OCI-LY1 (cell line): ENCODE results near the gene CCR2.

Experiments used
- H2AFZ ChIP-seq: fragments of 200-600 bp; sonication (generic), shearing (Covaris generic); 2 replicates; pipeline ENCODE4 v1.6.0; 2014; ENCODE audit warnings: antibody characterized with exemption, mild to moderate bottlenecking, low read length
- H3F3A ChIP-seq: fragments of 200-600 bp; sonication (generic), shearing (Covaris generic); 2 replicates; pipeline ENCODE4 v1.6.0; 2014; ENCODE audit warnings: mild to moderate bottlenecking, antibody characterized with exemption, low read length, moderate library complexity; ENCODE audit not compliant: insufficient read depth
- H3K27ac ChIP-seq: fragments of 200-600 bp; sonication (generic); 2 replicates; pipeline ENCODE4 v1.5.1; 2014; ENCODE audit warnings: low read length, mixed run types, mild to moderate bottlenecking, low read depth; ENCODE audit not compliant: poor library complexity, severe bottlenecking
- H3K27me3 ChIP-seq: fragments of 200-600 bp; sonication (generic); 2 replicates; pipeline ENCODE4 v1.6.0; 2014; ENCODE audit warnings: antibody characterized with exemption, mild to moderate bottlenecking, low read length, moderate library complexity; ENCODE audit not compliant: insufficient read depth
- H3K36me3 ChIP-seq: fragments of 200-600 bp; sonication (generic); 2 replicates; pipeline ENCODE4 v1.6.1; 2014; ENCODE audit warnings: mild to moderate bottlenecking, antibody characterized with exemption, low read length, moderate library complexity, mixed read lengths; ENCODE audit not compliant: insufficient read depth
- H3K4me1 ChIP-seq: fragments of 200-600 bp; sonication (generic); 2 replicates; pipeline ENCODE4 v1.5.1; 2014; ENCODE audit warnings: mild to moderate bottlenecking, low read length, moderate library complexity; ENCODE audit not compliant: insufficient read depth, severe bottlenecking
- H3K4me2 ChIP-seq: fragments of 200-600 bp; sonication (generic), shearing (Covaris generic); 2 replicates; pipeline ENCODE4 v1.6.1; 2014; ENCODE audit warnings: low read length
- H3K4me3 ChIP-seq: fragments of 200-600 bp; sonication (generic); 2 replicates; pipeline ENCODE4 v1.5.1; 2014; ENCODE audit warnings: low read length, low read depth, mild to moderate bottlenecking, mixed read lengths; ENCODE audit not compliant: poor library complexity, severe bottlenecking
- H3K79me2 ChIP-seq: fragments of 200-600 bp; shearing (Covaris generic); 2 replicates; pipeline ENCODE4 v1.6.1; 2016; ENCODE audit warnings: mixed run types, low read length, mixed read lengths; ENCODE audit not compliant: insufficient read depth
- H3K9ac ChIP-seq: fragments of 200-600 bp; sonication (generic), shearing (Covaris generic); 2 replicates; pipeline ENCODE4 v1.6.1; 2014; ENCODE audit warnings: mild to moderate bottlenecking, low read length, mixed read lengths
- H3K9me2 ChIP-seq: fragments of 200-600 bp; sonication (generic), shearing (Covaris generic); 2 replicates; pipeline ENCODE4 v1.6.1; 2014; ENCODE audit warnings: low read depth, mild to moderate bottlenecking, low read length, mixed read lengths
- H3K9me3 ChIP-seq: fragments of 200-600 bp; shearing (Covaris generic); 2 replicates; pipeline ENCODE4 v1.6.1; 2014; ENCODE audit warnings: low read length, mixed read lengths
- H4K20me1 ChIP-seq: fragments of 200-600 bp; sonication (generic), shearing (Covaris generic); 2 replicates; pipeline ENCODE4 v1.6.0; 2016; ENCODE audit warnings: mild to moderate bottlenecking, low read length; ENCODE audit not compliant: insufficient read depth
- EZH2 ChIP-seq: fragments of 200-600 bp; sonication (generic), shearing (Covaris generic); IDR thresholded peaks from 2 replicates; pipeline ENCODE4 v1.8.0; 2017; ENCODE audit warnings: borderline replicate concordance, mixed run types, mild to moderate bottlenecking, antibody characterized with exemption, low read length, moderate library complexity, mixed read lengths
- TF ChIP-seq, protein P1 (sequence below): fragments of 200-600 bp; sonication (generic), shearing (Covaris generic); IDR thresholded peaks from 2 replicates; pipeline ENCODE4 v1.5.1; 2017; ENCODE audit warnings: mild to moderate bottlenecking, antibody characterized with exemption, low read length, moderate library complexity, mixed read lengths

CCR2 gene

DNA sequence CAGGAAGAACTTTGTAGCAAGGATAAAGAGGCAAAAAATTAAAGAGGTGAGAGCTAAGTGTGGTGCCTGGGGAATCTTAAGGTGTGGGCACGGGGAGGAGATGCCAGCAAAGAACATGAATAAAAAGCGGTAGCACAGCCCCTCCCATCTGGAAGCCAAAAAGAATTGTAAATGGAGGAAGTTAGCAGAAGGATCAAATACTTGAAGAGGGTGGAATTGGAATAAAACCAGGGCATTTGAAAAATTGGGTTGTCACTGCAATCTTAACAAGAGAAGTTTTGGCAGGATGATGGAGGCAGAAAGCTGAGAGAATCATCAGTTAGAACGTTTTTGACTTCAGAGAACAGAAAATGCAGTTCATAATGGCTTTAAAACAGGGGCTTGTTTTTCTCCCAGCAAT, 2.4 kb downstream of the CCR2 start:
- Histone ChIP-seq H3F3A (no peaks in the 10 kb centered on the region), H3K9me2 (no peaks in the 10 kb centered on the region), H3K27ac (no peak overlapping the region), H3K27me3 (no peaks in the 10 kb centered on the region), H3K9me3 (no peaks in the 10 kb centered on the region), H3K36me3 (no peaks in the 10 kb centered on the region), H4K20me1 (no peaks in the 10 kb centered on the region), H2AFZ (no peak overlapping the region), H3K4me3 (no peak overlapping the region), H3K9ac (no peak overlapping the region), H3K4me2 (no peak overlapping the region), H3K79me2 (no peaks in the 10 kb centered on the region), H3K4me1 (no peaks in the 10 kb centered on the region)
- TF ChIP-seq EZH2, result no peak

DNA sequence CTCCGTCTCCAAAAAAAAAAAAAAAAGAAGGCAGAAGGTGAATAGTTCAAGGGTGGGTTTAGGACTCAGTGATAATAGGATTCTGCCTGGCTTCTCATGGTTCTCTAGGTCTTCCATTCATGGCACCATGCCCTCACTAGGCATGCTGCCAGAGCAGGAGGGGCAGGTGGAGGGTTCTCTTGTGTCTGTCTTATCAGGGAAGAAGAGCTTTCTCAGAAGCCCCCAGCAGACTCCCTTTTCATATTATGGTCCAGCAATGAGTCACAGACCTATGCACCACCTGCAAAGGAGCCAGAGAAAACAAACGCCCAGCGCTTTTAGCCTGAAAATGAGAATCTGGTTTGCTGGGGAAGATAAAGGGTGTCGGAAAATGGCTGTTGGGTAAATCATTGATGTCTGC, 3.0 kb downstream of the CCR2 start:
- Histone ChIP-seq H4K20me1 (no peaks in the 10 kb centered on the region), H3K4me1 (no peaks in the 10 kb centered on the region), H2AFZ (no peak overlapping the region)

DNA sequence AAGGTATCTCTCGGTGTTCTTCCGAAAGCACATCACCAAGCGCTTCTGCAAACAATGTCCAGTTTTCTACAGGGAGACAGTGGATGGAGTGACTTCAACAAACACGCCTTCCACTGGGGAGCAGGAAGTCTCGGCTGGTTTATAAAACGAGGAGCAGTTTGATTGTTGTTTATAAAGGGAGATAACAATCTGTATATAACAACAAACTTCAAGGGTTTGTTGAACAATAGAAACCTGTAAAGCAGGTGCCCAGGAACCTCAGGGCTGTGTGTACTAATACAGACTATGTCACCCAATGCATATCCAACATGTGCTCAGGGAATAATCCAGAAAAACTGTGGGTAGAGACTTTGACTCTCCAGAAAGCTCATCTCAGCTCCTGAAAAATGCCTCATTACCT, 4.6 kb downstream of the CCR2 start:
- no peaks in the 10 kb centered on the region for H3K9me2 ChIP-seq
- H3K9ac ChIP-seq, result no peak overlapping the region
- TF ChIP-seq, protein P1, sequence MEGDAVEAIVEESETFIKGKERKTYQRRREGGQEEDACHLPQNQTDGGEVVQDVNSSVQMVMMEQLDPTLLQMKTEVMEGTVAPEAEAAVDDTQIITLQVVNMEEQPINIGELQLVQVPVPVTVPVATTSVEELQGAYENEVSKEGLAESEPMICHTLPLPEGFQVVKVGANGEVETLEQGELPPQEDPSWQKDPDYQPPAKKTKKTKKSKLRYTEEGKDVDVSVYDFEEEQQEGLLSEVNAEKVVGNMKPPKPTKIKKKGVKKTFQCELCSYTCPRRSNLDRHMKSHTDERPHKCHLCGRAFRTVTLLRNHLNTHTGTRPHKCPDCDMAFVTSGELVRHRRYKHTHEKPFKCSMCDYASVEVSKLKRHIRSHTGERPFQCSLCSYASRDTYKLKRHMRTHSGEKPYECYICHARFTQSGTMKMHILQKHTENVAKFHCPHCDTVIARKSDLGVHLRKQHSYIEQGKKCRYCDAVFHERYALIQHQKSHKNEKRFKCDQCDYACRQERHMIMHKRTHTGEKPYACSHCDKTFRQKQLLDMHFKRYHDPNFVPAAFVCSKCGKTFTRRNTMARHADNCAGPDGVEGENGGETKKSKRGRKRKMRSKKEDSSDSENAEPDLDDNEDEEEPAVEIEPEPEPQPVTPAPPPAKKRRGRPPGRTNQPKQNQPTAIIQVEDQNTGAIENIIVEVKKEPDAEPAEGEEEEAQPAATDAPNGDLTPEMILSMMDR, result no peak
- no peak for TF ChIP-seq EZH2
- no peaks in the 10 kb centered on the region for H4K20me1 ChIP-seq
- no peaks in the 10 kb centered on the region for H3F3A ChIP-seq
- no peak overlapping the region for H3K4me2 ChIP-seq
- no peaks in the 10 kb centered on the region for H3K36me3 ChIP-seq
- H3K79me2 ChIP-seq, result no peaks in the 10 kb centered on the region
- H3K4me1 ChIP-seq, result no peaks in the 10 kb centered on the region
- H3K27me3 ChIP-seq, result no peaks in the 10 kb centered on the region
- no peak overlapping the region for H3K4me3 ChIP-seq
- H3K27ac ChIP-seq, result no peak overlapping the region
- H3K9me3 ChIP-seq, result no peaks in the 10 kb centered on the region
- no peak overlapping the region for H2AFZ ChIP-seq

More for the DNA sequence above, 3.0 kb downstream of the CCR2 start:
- Histone ChIP-seq H3K9ac (no peak overlapping the region), H3K27me3 (no peaks in the 10 kb centered on the region), H3K9me3 (no peaks in the 10 kb centered on the region), H3F3A (no peaks in the 10 kb centered on the region), H3K4me2 (no peak overlapping the region), H3K27ac (no peak overlapping the region), H3K79me2 (no peaks in the 10 kb centered on the region), H3K36me3 (no peaks in the 10 kb centered on the region), H3K9me2 (no peaks in the 10 kb centered on the region), H3K4me3 (no peak overlapping the region)
- TF ChIP-seq EZH2, result no peak
- TF ChIP-seq, protein P1, result no peak

DNA sequence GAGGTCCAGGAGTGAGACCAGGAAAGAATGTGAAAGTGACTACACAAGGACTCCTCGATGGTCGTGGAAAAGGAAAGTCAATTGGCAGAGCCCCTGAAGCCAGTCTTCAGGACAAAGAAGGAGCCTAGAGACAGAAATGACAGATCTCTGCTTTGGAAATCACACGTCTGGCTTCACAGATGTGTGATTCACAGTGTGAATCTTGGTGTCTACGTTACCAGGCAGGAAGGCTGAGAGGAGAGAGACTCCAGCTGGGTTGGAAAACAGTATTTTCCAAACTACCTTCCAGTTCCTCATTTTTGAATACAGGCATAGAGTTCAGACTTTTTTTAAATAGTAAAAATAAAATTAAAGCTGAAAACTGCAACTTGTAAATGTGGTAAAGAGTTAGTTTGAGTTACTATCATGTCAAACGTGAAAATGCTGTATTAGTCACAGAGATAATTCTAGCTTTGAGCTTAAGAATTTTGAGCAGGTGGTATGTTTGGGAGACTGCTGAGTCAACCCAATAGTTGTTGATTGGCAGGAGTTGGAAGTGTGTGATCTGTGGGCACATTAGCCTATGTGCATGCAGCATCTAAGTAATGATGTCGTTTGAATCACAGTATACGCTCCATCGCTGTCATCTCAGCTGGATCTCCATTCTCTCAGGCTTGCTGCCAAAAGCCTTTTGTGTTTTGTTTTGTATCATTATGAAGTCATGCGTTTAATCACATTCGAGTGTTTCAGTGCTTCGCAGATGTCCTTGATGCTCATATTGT, 6.0 kb downstream of the CCR2 start:
- Histone ChIP-seq H3K27me3 (no peaks in the 10 kb centered on the region), H3K9ac (no peak overlapping the region), H3K9me3 (no peaks in the 10 kb centered on the region), H3F3A (no peaks in the 10 kb centered on the region), H3K4me1 (no peaks in the 10 kb centered on the region), H3K36me3 (no peaks in the 10 kb centered on the region), H4K20me1 (no peaks in the 10 kb centered on the region), H2AFZ (no peak overlapping the region), H3K79me2 (no peaks in the 10 kb centered on the region), H3K9me2 (no peaks in the 10 kb centered on the region), H3K27ac (no peak overlapping the region), H3K4me2 (no peak overlapping the region), H3K4me3 (no peak overlapping the region)
- TF ChIP-seq, protein P1, result no peak
- TF ChIP-seq EZH2, result no peak
